GM21576 (cell line): Measurements from ENCODE around the gene ATP1A3.

Experiments
- ATAC-seq: cut with Tn5 transposase; IDR thresholded peaks from one replicate; pipeline ENCODE4 v1.9.1; 2021; ENCODE audit warnings: mild to moderate bottlenecking, moderate library complexity; ENCODE audit not compliant: unreplicated experiment

ATP1A3 gene

GRCh38 chr19:41918095-41918494 is 75.9 kb downstream of the ATP1A3 start:
- no peak for ATAC-seq

GRCh38 chr19:41917676-41918075 is 76.4 kb downstream of the ATP1A3 start:
- no peak for ATAC-seq
